Neutrophil (primary cell): ENCODE data around the gene ATP5F1D.
A peak's percentile ranks its signal among the peaks of the same experiment; 100 is the strongest.
"Not testable (repeated sequence)": the region's sequence is repeated elsewhere in the genome, so short reads cannot be mapped to it uniquely, and the experiment has no call there.

ENCODE experiments used
- H3K27ac ChIP-seq: fragments of 200-600 bp; sonication (generic); 2 replicates; pipeline ENCODE4 v1.5.1; 2016; ENCODE audit warnings: mild to moderate bottlenecking, moderate library complexity
- H3K27me3 ChIP-seq: fragments of 200-600 bp; sonication (generic); 2 replicates; pipeline ENCODE4 v1.6.0; 2016; ENCODE audit warnings: mild to moderate bottlenecking
- H3K36me3 ChIP-seq: fragments of 200-600 bp; sonication (generic); 2 replicates; pipeline ENCODE4 v1.5.1; 2017
- H3K4me1 ChIP-seq, 2 experiments: fragments of 200-600 bp in 1 of 2; sonication (generic) in 1 of 2; 1 replicate in 1 of 2; 2 replicates in 1 of 2; pipeline versions ENCODE4 v1.5.1 to v1.6.1; 2013 to 2016; ENCODE audit warnings: low read depth in 1 of 2, low read length in 1 of 2, mild to moderate bottlenecking in 1 of 2, moderate library complexity in 1 of 2; ENCODE audit not compliant: control insufficient read depth in 1 of 2, insufficient read depth in 1 of 2
- H3K4me3 ChIP-seq, 2 experiments: fragments of 200-600 bp in 1 of 2; sonication (generic) in 1 of 2; 1 replicate in 1 of 2; 2 replicates in 1 of 2; pipeline ENCODE4 v1.5.1; 2013 to 2016; ENCODE audit warnings: low read depth in 1 of 2, low read length in 1 of 2, mild to moderate bottlenecking in 1 of 2, moderate library complexity in 1 of 2
- H3K9me3 ChIP-seq: fragments of 200-600 bp; sonication (generic); 2 replicates; pipeline ENCODE4 v1.5.1; 2016
- CTCF ChIP-seq: fragments of 200-600 bp; sonication (generic); IDR thresholded peaks from 2 replicates; pipeline ENCODE4 v1.5.1; 2016; ENCODE audit warnings: antibody characterized with exemption

The ATP5F1D gene

GRCh38 chr19:1206864-1207450, 34.6 kb upstream of the ATP5F1D start:
- peak overlapping the region; percentile 84 to 92 for H3K4me3 ChIP-seq
- no peaks in the 10 kb centered on the region for H3K36me3 ChIP-seq
- peak overlapping the region; percentile 90 for H3K27ac ChIP-seq
- TF ChIP-seq CTCF: peak; percentile 23
- no peaks in the 10 kb centered on the region for H3K27me3 ChIP-seq
- no peaks in the 10 kb centered on the region for H3K9me3 ChIP-seq
- H3K4me1 ChIP-seq: peaks cover 46 to 50% of the 10 kb centered on the region in 2 experiments

- H3K27ac ChIP-seq: not testable (repeated sequence)
Measured at GRCh38 chr19:1208830-1209229, 32.7 kb upstream of the ATP5F1D start.

GRCh38 chr19:1210227-1210538, 31.4 kb upstream of the ATP5F1D start:
- peaks cover 62 to 65% of the 10 kb centered on the region in 2 experiments for H3K4me1 ChIP-seq
- H3K36me3 ChIP-seq: no peaks in the 10 kb centered on the region
- no peaks in the 10 kb centered on the region for H3K27me3 ChIP-seq
- H3K4me3 ChIP-seq: no peak overlapping the region
- H3K27ac ChIP-seq: no peak overlapping the region
- H3K9me3 ChIP-seq: no peaks in the 10 kb centered on the region
- TF ChIP-seq CTCF: no peak

More at GRCh38 chr19:1208830-1209229, 32.7 kb upstream of the ATP5F1D start:
- H3K36me3 ChIP-seq, H3K27me3 ChIP-seq, H3K9me3 ChIP-seq: not testable (repeated sequence)
- H3K4me3 ChIP-seq: peak overlapping the region; percentile 3 to 92
- peaks cover 59 to 62% of the 10 kb centered on the region in 2 experiments for H3K4me1 ChIP-seq

GRCh38 chr19:1211494-1212234, 29.9 kb upstream of the ATP5F1D start:
- Histone ChIP-seq H3K4me1 (peaks cover 57 to 59% of the 10 kb centered on the region in 2 experiments), H3K36me3 (peaks cover 3% of the 10 kb centered on the region), H3K27me3 (no peaks in the 10 kb centered on the region), H3K9me3 (no peaks in the 10 kb centered on the region), H3K4me3 (peak overlapping the region; percentile 34 to 47), H3K27ac (peak overlapping the region; percentile 76)
- TF ChIP-seq CTCF: no peak

- Histone ChIP-seq H3K36me3 (peaks cover 3% of the 10 kb centered on the region), H3K4me3 (peak overlapping the region in 1 of 2 experiments; percentile 14), H3K27ac (peak overlapping the region; percentile 76), H3K27me3 (no peaks in the 10 kb centered on the region), H3K9me3 (no peaks in the 10 kb centered on the region), H3K4me1 (peaks cover 39 to 40% of the 10 kb centered on the region in 2 experiments)
- TF ChIP-seq CTCF: no peak
Measured at GRCh38 chr19:1213391-1214286, 27.9 kb upstream of the ATP5F1D start.
